Mesenchymal stem cell (in vitro differentiated cells and primary cell): ENCODE measurements around the gene QKI.

ENCODE experiments used
- DNase-seq: peaks from one replicate; pipeline ENCODE4 v3.0.0-alpha.2; 2013
- H2AFZ ChIP-seq: one replicate; pipeline ENCODE4 v1.6.1; 2013; ENCODE audit warnings: low read depth, mild to moderate bottlenecking, control low read depth, inconsistent platforms, low read length, moderate library complexity
- H2AK5ac ChIP-seq: 2 replicates; pipeline ENCODE4 v1.6.1; 2013; ENCODE audit warnings: low read length, moderate library complexity, mild to moderate bottlenecking, inconsistent platforms; ENCODE audit not compliant: severe bottlenecking
- H2BK120ac ChIP-seq: one replicate; pipeline ENCODE4 v1.6.1; 2013; ENCODE audit warnings: low read depth, mild to moderate bottlenecking, inconsistent platforms, low read length, moderate library complexity
- H2BK12ac ChIP-seq, 2 experiments: one replicate each; pipeline ENCODE4 v1.6.1; 2013; ENCODE audit warnings: inconsistent platforms in 2 of 2, low read length in 2 of 2, mild to moderate bottlenecking in 2 of 2, moderate library complexity in 2 of 2, control low read depth in 1 of 2
- H2BK15ac ChIP-seq: one replicate; pipeline ENCODE4 v1.6.1; 2013; ENCODE audit warnings: mild to moderate bottlenecking, low read depth, inconsistent platforms; ENCODE audit not compliant: poor library complexity, severe bottlenecking
- H2BK5ac ChIP-seq: 2 replicates; pipeline ENCODE4 v1.6.1; 2013; ENCODE audit warnings: low read depth, mild to moderate bottlenecking, low read length, control low read depth, inconsistent platforms; ENCODE audit not compliant: poor library complexity, severe bottlenecking
- H3K14ac ChIP-seq, 2 experiments: one replicate each; pipeline ENCODE4 v1.6.1; 2013; ENCODE audit warnings: inconsistent platforms in 2 of 2, low read length in 2 of 2, control low read depth in 1 of 2, mild to moderate bottlenecking in 1 of 2, moderate library complexity in 1 of 2
- H3K18ac ChIP-seq, 2 experiments: one replicate each; pipeline ENCODE4 v1.6.1; 2013; ENCODE audit warnings: inconsistent platforms in 2 of 2, low read length in 2 of 2, control low read depth in 1 of 2, low read depth in 1 of 2, mild to moderate bottlenecking in 1 of 2
- H3K23ac ChIP-seq, 2 experiments: one replicate each; pipeline ENCODE4 v1.6.1; 2013; ENCODE audit warnings: inconsistent platforms in 2 of 2, low read length in 2 of 2, mild to moderate bottlenecking in 2 of 2, moderate library complexity in 2 of 2, control low read depth in 1 of 2
- H3K27ac ChIP-seq: 2 replicates; pipeline ENCODE4 v1.5.1; 2013; ENCODE audit warnings: mild to moderate bottlenecking, moderate library complexity, low read length, control low read depth, inconsistent platforms; ENCODE audit not compliant: poor library complexity, severe bottlenecking
- H3K27me3 ChIP-seq, 2 experiments: 2 replicates each; pipeline versions ENCODE4 v1.6.1 to v1.7.0; 2013; ENCODE audit warnings: low read length in 2 of 2, mild to moderate bottlenecking in 2 of 2, moderate library complexity in 2 of 2, control low read depth in 1 of 2, inconsistent platforms in 1 of 2; ENCODE audit not compliant: control insufficient read depth in 1 of 2, insufficient read depth in 1 of 2
- H3K36me3 ChIP-seq, 2 experiments: 2 replicates each; pipeline versions ENCODE4 v1.6.1 to v1.7.0; 2013; ENCODE audit warnings: low read length in 2 of 2, control low read depth in 1 of 2, inconsistent platforms in 1 of 2, low read depth in 1 of 2, mild to moderate bottlenecking in 1 of 2; ENCODE audit not compliant: insufficient read depth in 2 of 2, control insufficient read depth in 1 of 2
- H3K4ac ChIP-seq, 2 experiments: one replicate each; pipeline ENCODE4 v1.6.1; 2013; ENCODE audit warnings: inconsistent platforms in 2 of 2, low read length in 2 of 2, mild to moderate bottlenecking in 2 of 2, moderate library complexity in 2 of 2, control low read depth in 1 of 2, low read depth in 1 of 2
- H3K4me1 ChIP-seq: 2 replicates; pipeline ENCODE4 v1.6.1; 2013; ENCODE audit warnings: low read depth, low read length, control low read depth; ENCODE audit not compliant: control insufficient read depth, insufficient read depth
- H3K4me2 ChIP-seq: 2 replicates; pipeline ENCODE4 v1.6.1; 2013; ENCODE audit warnings: low read length, mild to moderate bottlenecking, inconsistent platforms; ENCODE audit not compliant: poor library complexity, severe bottlenecking
- H3K4me3 ChIP-seq, 2 experiments: 2 replicates each; pipeline versions ENCODE4 v1.5.1 to v1.7.0; 2013; ENCODE audit warnings: low read length in 2 of 2, mild to moderate bottlenecking in 2 of 2, control low read depth in 1 of 2, low read depth in 1 of 2; ENCODE audit not compliant: insufficient read depth in 1 of 2
- H3K79me1 ChIP-seq: replicated peaks from 2 replicates; pipeline ENCODE4 v1.6.1; 2013; ENCODE audit warnings: mild to moderate bottlenecking, control low read depth, low read length, inconsistent platforms; ENCODE audit not compliant: poor library complexity, severe bottlenecking
- H3K9ac ChIP-seq: 2 replicates; pipeline ENCODE4 v1.7.0; 2013; ENCODE audit warnings: mild to moderate bottlenecking, low read length, moderate library complexity
- H3K9me3 ChIP-seq: 2 replicates; pipeline ENCODE4 v1.7.0; 2013; ENCODE audit warnings: mild to moderate bottlenecking, low read length; ENCODE audit not compliant: control insufficient read depth
- H4K8ac ChIP-seq: one replicate; pipeline ENCODE4 v1.6.1; 2013; ENCODE audit warnings: inconsistent platforms, mild to moderate bottlenecking, low read length, moderate library complexity
- H4K91ac ChIP-seq: one replicate; pipeline ENCODE4 v1.6.1; 2013; ENCODE audit warnings: mild to moderate bottlenecking, low read length, inconsistent platforms
- WGBS: methylation state at CpG from one replicate; pipeline ENCODE4 v1.1.7; 2013; ENCODE audit warnings: mixed read lengths; 5-methylcytosine and 5-hydroxymethylcytosine counted together

The QKI gene

GRCh38 chr6:163547287-163547686, 132.8 kb downstream of the QKI start:
- Histone ChIP-seq H2AK5ac (no peak overlapping the region), H3K4me3 (no peak overlapping the region), H4K91ac (no peak overlapping the region), H3K23ac (no peak overlapping the region), H3K4me1 (no peaks in the 10 kb centered on the region), H2BK120ac (no peak overlapping the region), H3K9me3 (no peaks in the 10 kb centered on the region), H3K27ac (no peak overlapping the region), H3K79me1 (peaks cover 14% of the 10 kb centered on the region), H2BK5ac (no peak overlapping the region), H4K8ac (no peak overlapping the region), H3K27me3 (no peaks in the 10 kb centered on the region), H2BK15ac (no peak overlapping the region), H3K9ac (no peak overlapping the region), H3K4ac (no peak overlapping the region), H2BK12ac (no peak overlapping the region), H3K36me3 (peaks cover 3 to 37% of the 10 kb centered on the region in 2 experiments), H2AFZ (no peak overlapping the region), H3K14ac (no peak overlapping the region), H3K18ac (no peak overlapping the region), H3K4me2 (no peak overlapping the region)
- DNase-seq, result no peak
- WGBS, result 98% methylated on average over 3 of the region's 3 CpGs

- Histone ChIP-seq H3K23ac (no peak overlapping the region), H2BK120ac (no peak overlapping the region), H2BK5ac (no peak overlapping the region), H4K8ac (no peak overlapping the region), H3K9me3 (no peaks in the 10 kb centered on the region), H3K4me3 (no peak overlapping the region), H3K14ac (no peak overlapping the region), H2BK12ac (no peak overlapping the region), H3K18ac (no peak overlapping the region), H2AK5ac (no peak overlapping the region), H3K4me2 (no peak overlapping the region), H3K79me1 (peaks cover 13% of the 10 kb centered on the region), H3K4me1 (no peaks in the 10 kb centered on the region), H3K27ac (no peak overlapping the region), H3K9ac (no peak overlapping the region), H4K91ac (no peak overlapping the region), H2BK15ac (no peak overlapping the region), H3K27me3 (no peaks in the 10 kb centered on the region), H3K36me3 (peaks cover 4 to 37% of the 10 kb centered on the region in 2 experiments), H3K4ac (no peak overlapping the region), H2AFZ (no peak overlapping the region)
- DNase-seq, result no peak
- 98% methylated on average over 3 of the region's 3 CpGs for WGBS
Observed at GRCh38 chr6:163548624-163549023, 134.1 kb downstream of the QKI start.

- Histone ChIP-seq H4K8ac (no peak overlapping the region), H3K27me3 (no peaks in the 10 kb centered on the region), H2BK15ac (no peak overlapping the region), H3K27ac (no peak overlapping the region), H2BK12ac (no peak overlapping the region), H3K36me3 (peaks cover 12 to 46% of the 10 kb centered on the region in 2 experiments), H3K18ac (peak overlapping the region in 1 of 2 experiments; percentile 57), H2BK5ac (no peak overlapping the region), H2AK5ac (no peak overlapping the region), H3K4me1 (peaks cover 1% of the 10 kb centered on the region), H3K4ac (no peak overlapping the region), H3K23ac (peak overlapping the region in 1 of 2 experiments; percentile 9), H2AFZ (no peak overlapping the region), H3K4me3 (no peak overlapping the region), H3K4me2 (no peak overlapping the region), H3K79me1 (peaks cover 14% of the 10 kb centered on the region), H3K14ac (no peak overlapping the region), H3K9me3 (no peaks in the 10 kb centered on the region), H3K9ac (no peak overlapping the region), H2BK120ac (no peak overlapping the region), H4K91ac (no peak overlapping the region)
- 93% methylated on average over 2 of the region's 4 CpGs for WGBS
- no peak for DNase-seq
Observed at GRCh38 chr6:163554032-163554431, 139.5 kb downstream of the QKI start.

GRCh38 chr6:163554663-163555062, 140.1 kb downstream of the QKI start:
- Histone ChIP-seq H3K4me1 (peaks cover 1% of the 10 kb centered on the region), H3K4ac (no peak overlapping the region), H3K36me3 (peaks cover 12 to 50% of the 10 kb centered on the region in 2 experiments), H3K9me3 (no peaks in the 10 kb centered on the region), H3K9ac (no peak overlapping the region), H3K14ac (no peak overlapping the region), H2BK15ac (no peak overlapping the region), H3K18ac (no peak overlapping the region), H2BK5ac (no peak overlapping the region), H2BK120ac (no peak overlapping the region), H3K27ac (no peak overlapping the region), H2AK5ac (no peak overlapping the region), H4K91ac (no peak overlapping the region), H3K79me1 (peaks cover 14% of the 10 kb centered on the region), H2BK12ac (no peak overlapping the region), H2AFZ (no peak overlapping the region), H3K4me3 (no peak overlapping the region), H4K8ac (no peak overlapping the region), H3K23ac (no peak overlapping the region), H3K4me2 (no peak overlapping the region), H3K27me3 (no peaks in the 10 kb centered on the region)
- WGBS, result 59% methylated on average over 3 of the region's 4 CpGs
- peak; percentile 41 for DNase-seq
